ENCODE results near the gene GALNT18. TPM values are rescaled to one million over a fixed set of nuclear protein-coding genes. Genes with fewer than 3 reads are reported as not detected.

The GALNT18 gene
- total RNA-seq, 1 experiment from 2014 or later, result 1.7 TPM

DNA sequence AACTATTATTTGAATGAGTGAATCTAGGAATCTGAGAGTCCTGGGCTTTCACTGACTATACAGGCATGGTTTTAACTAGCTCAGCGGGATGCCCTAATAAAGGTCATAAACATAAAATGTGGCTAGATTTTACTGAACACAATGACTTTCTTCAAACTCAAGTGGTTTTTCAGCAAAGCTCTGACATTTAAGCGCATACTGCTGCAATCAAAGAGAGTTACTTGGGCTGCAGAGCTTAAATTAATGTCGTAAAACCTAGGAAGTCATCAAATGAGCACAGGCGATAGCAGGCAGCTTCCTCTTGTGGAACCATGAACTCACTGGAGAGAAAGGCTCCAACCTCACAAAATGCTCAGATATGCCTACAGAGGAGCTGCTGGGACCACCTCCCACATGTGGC lies 275.5 kb downstream of the GALNT18 start:
- Histone ChIP-seq H3K56ac (ENCODE audit: insufficient read length, low read depth, low read length) (no peak overlapping the region), H2BK15ac (ENCODE audit: low read depth, low read length) (no peak overlapping the region), H2BK12ac (ENCODE audit: insufficient read length, low read depth, low read length) (no peak overlapping the region), H3K79me1 (ENCODE audit: insufficient read depth, low read depth, low read length, poor library complexity, severe bottlenecking) (no peaks in the 10 kb centered on the region), H3K18ac (ENCODE audit: insufficient read length, low read depth, low read length) (no peak overlapping the region), H3K27ac (ENCODE audit: insufficient read length, low read depth, low read length) (no peak overlapping the region), H2AK5ac (ENCODE audit: insufficient read length, low read length) (no peak overlapping the region), H4K91ac (ENCODE audit: insufficient read length, low read depth, low read length) (no peak overlapping the region), H3K14ac (ENCODE audit: insufficient read depth, low read length) (no peak overlapping the region), H3K23ac (ENCODE audit: insufficient read length, low read depth, low read length) (no peak overlapping the region), H2BK120ac (ENCODE audit: low read depth, low read length, poor library complexity, severe bottlenecking) (no peak overlapping the region), H4K5ac (ENCODE audit: insufficient read length, low read depth, low read length) (no peak overlapping the region), H3K4me1 (ENCODE audit: insufficient read depth, low read length) (no peaks in the 10 kb centered on the region), H3K4ac (ENCODE audit: low read depth, low read length) (no peak overlapping the region), H3K27me3 (ENCODE audit: insufficient read depth, low read length) (no peaks in the 10 kb centered on the region; the same call in 1 of the 2 replicates), H3K79me2 (ENCODE audit: insufficient read depth, low read length) (no peaks in the 10 kb centered on the region), H4K20me1 (ENCODE audit: control insufficient read depth, insufficient read depth, insufficient read length) (no peaks in the 10 kb centered on the region), H2BK5ac (ENCODE audit: insufficient read length, low read length) (no peak overlapping the region), H3K9me3 (ENCODE audit: control insufficient read depth, low read depth, low read length) (no peaks in the 10 kb centered on the region), H3T11ph (ENCODE audit: low read length) (no peak overlapping the region), H2AFZ (ENCODE audit: low read length) (no peak overlapping the region), H4K8ac (replicated peaks; ENCODE audit: insufficient read length, low read depth, low read length) (no peak overlapping the region), H3K23me2 (ENCODE audit: insufficient read length, low read depth, low read length, poor library complexity, severe bottlenecking) (no peaks in the 10 kb centered on the region), H3K4me2 (ENCODE audit: insufficient read depth, insufficient read length, low read length) (no peak overlapping the region), H3K9ac (ENCODE audit: extremely low read depth, insufficient read length, low read length) (no peak overlapping the region), H2BK20ac (ENCODE audit: low read depth, low read length, poor library complexity, severe bottlenecking) (no peak overlapping the region)
- Mint-ChIP-seq H3K27me3 (ENCODE audit: low read depth) (peaks cover 5% of the 10 kb centered on the region), H3K4me3 (no peak overlapping the region), H3K36me3 (ENCODE audit: insufficient read depth in 1 of 3, low read depth in 3 of 3) (no peaks in the 10 kb centered on the region), H3K27ac (no peak overlapping the region), H3K9me3 (no peaks in the 10 kb centered on the region), H3K4me1 (peaks cover 0 to 4% of the 10 kb centered on the region in 2 experiments; a peak in 2 of 4 replicates)
- TF ChIP-seq, protein P1, sequence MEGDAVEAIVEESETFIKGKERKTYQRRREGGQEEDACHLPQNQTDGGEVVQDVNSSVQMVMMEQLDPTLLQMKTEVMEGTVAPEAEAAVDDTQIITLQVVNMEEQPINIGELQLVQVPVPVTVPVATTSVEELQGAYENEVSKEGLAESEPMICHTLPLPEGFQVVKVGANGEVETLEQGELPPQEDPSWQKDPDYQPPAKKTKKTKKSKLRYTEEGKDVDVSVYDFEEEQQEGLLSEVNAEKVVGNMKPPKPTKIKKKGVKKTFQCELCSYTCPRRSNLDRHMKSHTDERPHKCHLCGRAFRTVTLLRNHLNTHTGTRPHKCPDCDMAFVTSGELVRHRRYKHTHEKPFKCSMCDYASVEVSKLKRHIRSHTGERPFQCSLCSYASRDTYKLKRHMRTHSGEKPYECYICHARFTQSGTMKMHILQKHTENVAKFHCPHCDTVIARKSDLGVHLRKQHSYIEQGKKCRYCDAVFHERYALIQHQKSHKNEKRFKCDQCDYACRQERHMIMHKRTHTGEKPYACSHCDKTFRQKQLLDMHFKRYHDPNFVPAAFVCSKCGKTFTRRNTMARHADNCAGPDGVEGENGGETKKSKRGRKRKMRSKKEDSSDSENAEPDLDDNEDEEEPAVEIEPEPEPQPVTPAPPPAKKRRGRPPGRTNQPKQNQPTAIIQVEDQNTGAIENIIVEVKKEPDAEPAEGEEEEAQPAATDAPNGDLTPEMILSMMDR (conservative IDR thresholded peaks at IDR 0.05), result no peak
- no CpG with 5 or more reads among the region's 4 CpGs for WGBS (ENCODE audit: extremely low coverage, insufficient read length, low lambda C conversion rate)
- no peak for DNase-seq
